ENCODE measurements around the gene BICC1.

DNA sequence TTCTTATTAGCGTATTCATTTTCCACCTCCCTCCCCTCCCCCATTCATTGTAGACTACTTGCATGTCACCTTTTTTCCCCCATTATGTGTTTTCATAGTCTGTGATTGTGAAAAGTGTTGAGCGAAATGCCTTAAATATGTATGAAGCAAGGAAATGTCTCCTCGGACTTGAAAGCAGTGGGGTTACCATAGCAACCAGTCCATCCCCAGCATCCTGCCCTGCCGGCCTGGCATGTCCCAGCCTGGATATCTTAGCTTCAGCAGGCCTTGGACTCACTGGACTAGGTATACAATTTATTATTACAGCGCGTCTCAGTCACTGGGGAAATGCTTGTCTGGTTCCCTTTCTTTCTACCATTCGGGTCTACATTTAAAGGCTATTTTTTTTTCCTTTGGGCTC is 283.6 kb downstream of the BICC1 start:
- no peak for TF ChIP-seq POLR2A (IDR thresholded peaks at IDR 0.05)
- TF ChIP-seq, protein P1, sequence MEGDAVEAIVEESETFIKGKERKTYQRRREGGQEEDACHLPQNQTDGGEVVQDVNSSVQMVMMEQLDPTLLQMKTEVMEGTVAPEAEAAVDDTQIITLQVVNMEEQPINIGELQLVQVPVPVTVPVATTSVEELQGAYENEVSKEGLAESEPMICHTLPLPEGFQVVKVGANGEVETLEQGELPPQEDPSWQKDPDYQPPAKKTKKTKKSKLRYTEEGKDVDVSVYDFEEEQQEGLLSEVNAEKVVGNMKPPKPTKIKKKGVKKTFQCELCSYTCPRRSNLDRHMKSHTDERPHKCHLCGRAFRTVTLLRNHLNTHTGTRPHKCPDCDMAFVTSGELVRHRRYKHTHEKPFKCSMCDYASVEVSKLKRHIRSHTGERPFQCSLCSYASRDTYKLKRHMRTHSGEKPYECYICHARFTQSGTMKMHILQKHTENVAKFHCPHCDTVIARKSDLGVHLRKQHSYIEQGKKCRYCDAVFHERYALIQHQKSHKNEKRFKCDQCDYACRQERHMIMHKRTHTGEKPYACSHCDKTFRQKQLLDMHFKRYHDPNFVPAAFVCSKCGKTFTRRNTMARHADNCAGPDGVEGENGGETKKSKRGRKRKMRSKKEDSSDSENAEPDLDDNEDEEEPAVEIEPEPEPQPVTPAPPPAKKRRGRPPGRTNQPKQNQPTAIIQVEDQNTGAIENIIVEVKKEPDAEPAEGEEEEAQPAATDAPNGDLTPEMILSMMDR (IDR thresholded peaks at IDR 0.05), result no peak

Data from thyroid gland (tissue), 4 donors.